ENCODE results near the gene TWF1.
"Not testable (repeated sequence)": the region's sequence is repeated elsewhere in the genome, so short reads cannot be mapped to it uniquely, and the experiment has no call there.

TWF1 gene

GRCh38 chr12:43805860-43806736 is at the start of gene TWF1:
TSS of gene TWF1 (minus strand) at chr12:43806317. CDS start at chr12:43806245, 72 bp downstream.
- DNase-seq (ENCODE audit: low read depth in 2 of 2): peak; percentile 77 to 85
- H3K4me3 ChIP-seq (replicated peaks in 1 of 2; ENCODE audit: low read depth in 2 of 2, low read length in 2 of 2): peak within 1 kb of the TSS; percentile 88 to 93
- TF ChIP-seq CTCF (IDR thresholded peaks at IDR 0.05; ENCODE audit: low read depth, low read length): peak; percentile 42

- DNase-seq (ENCODE audit: low read depth in 2 of 2): no peak
- no peak for TF ChIP-seq CTCF (IDR thresholded peaks at IDR 0.05; ENCODE audit: low read depth, low read length)
- H3K4me3 ChIP-seq (replicated peaks in 1 of 2; ENCODE audit: low read depth in 2 of 2, low read length in 2 of 2): no peak overlapping the region
Measured at GRCh38 chr12:43852744-43853143, 46.6 kb upstream of the TWF1 start.

- peak in 1 of 2 donors; percentile 19 for DNase-seq (ENCODE audit: low read depth in 2 of 2)
- TF ChIP-seq CTCF (IDR thresholded peaks at IDR 0.05; ENCODE audit: low read depth, low read length): no peak
- H3K4me3 ChIP-seq (replicated peaks in 1 of 2; ENCODE audit: low read depth in 2 of 2, low read length in 2 of 2): no peak overlapping the region
Measured at GRCh38 chr12:43848786-43849185, 42.7 kb upstream of the TWF1 start.

- DNase-seq (ENCODE audit: low read depth in 2 of 2): no peak
- no peak for TF ChIP-seq CTCF (IDR thresholded peaks at IDR 0.05; ENCODE audit: low read depth, low read length)
- no peak overlapping the region for H3K4me3 ChIP-seq (replicated peaks in 1 of 2; ENCODE audit: low read depth in 2 of 2, low read length in 2 of 2)
Measured at GRCh38 chr12:43848226-43848507, 42.0 kb upstream of the TWF1 start.

GRCh38 chr12:43847425-43848225 is 41.5 kb upstream of the TWF1 start:
- peak in 1 of 2 donors; percentile 65 for DNase-seq (ENCODE audit: low read depth in 2 of 2)

GRCh38 chr12:43842259-43842658 is 36.1 kb upstream of the TWF1 start:
- no peak for TF ChIP-seq CTCF (IDR thresholded peaks at IDR 0.05; ENCODE audit: low read depth, low read length)
- no peak overlapping the region for H3K4me3 ChIP-seq (replicated peaks in 1 of 2; ENCODE audit: low read depth in 2 of 2, low read length in 2 of 2)
- no peak for DNase-seq (ENCODE audit: low read depth in 2 of 2)

More at GRCh38 chr12:43847425-43848225, 41.5 kb upstream of the TWF1 start:
- H3K4me3 ChIP-seq (replicated peaks in 1 of 2; ENCODE audit: low read depth in 2 of 2, low read length in 2 of 2): not testable (repeated sequence)

GRCh38 chr12:43841253-43841652 is 35.1 kb upstream of the TWF1 start:
- TF ChIP-seq CTCF (IDR thresholded peaks at IDR 0.05; ENCODE audit: low read depth, low read length): no peak
- H3K4me3 ChIP-seq (replicated peaks in 1 of 2; ENCODE audit: low read depth in 2 of 2, low read length in 2 of 2): no peak overlapping the region
- no peak for DNase-seq (ENCODE audit: low read depth in 2 of 2)
